HG02571 (cell line): Measurements from ENCODE around the gene INSIG2.

Source experiments
- ATAC-seq: cut with Tn5 transposase; IDR thresholded peaks from one replicate; pipeline ENCODE4 v1.9.1; 2021; ENCODE audit warnings: mild to moderate bottlenecking, moderate library complexity; ENCODE audit not compliant: unreplicated experiment

INSIG2 gene

GRCh38 chr2:118098307-118099030 is 10.2 kb downstream of the INSIG2 start:
- ATAC-seq, result no peak

GRCh38 chr2:118102433-118103082 is 14.3 kb downstream of the INSIG2 start:
- no peak for ATAC-seq

- peak; percentile 97 for ATAC-seq
Observed at GRCh38 chr2:118103951-118104940, 16.0 kb downstream of the INSIG2 start.

DNA sequence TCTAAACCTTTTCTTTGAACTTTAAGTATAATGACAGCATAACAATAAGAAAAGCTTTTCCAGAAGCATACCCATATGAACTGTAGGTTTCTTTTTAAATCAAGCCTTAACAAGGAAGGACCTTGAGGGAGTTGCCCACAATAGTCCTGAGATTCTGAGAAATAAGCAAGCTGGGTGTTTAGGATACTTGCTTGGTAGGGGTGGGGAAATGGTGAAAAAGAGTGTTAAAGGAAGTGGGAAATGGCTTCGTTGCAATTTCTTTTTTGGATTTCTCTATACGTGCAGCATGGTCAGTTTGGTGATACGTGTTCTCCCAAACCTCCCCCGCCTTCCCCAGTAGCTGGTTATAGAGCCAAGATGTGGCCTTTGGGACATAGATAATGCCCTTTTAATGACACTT is 17.2 kb downstream of the INSIG2 start:
- no peak for ATAC-seq

- no peak for ATAC-seq
Observed at GRCh38 chr2:118106926-118107325, 18.7 kb downstream of the INSIG2 start.

DNA sequence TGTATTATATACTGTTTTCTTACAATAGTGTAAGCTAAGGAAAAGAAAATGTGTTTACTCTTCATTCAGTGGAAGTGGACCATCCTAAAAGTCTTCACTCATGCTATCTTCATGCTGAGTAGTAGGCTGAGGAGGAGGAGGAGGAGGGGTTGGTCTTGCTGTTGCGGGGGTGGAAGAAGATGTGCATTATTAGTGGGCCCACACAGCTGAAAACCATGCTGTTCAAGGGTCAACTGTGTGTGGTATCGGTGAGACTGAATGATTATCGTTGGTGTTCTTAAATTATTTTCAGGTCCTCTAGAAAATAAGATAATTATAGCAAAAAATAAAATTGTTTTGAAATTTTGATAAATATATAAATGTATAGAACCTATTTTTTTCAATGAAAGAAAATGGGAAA is 22.0 kb downstream of the INSIG2 start:
- no peak for ATAC-seq

- ATAC-seq, result no peak
Observed at GRCh38 chr2:118110991-118111390, 22.7 kb downstream of the INSIG2 start.

- ATAC-seq, result no peak
Observed at GRCh38 chr2:118112771-118113334, 24.6 kb downstream of the INSIG2 start.

DNA sequence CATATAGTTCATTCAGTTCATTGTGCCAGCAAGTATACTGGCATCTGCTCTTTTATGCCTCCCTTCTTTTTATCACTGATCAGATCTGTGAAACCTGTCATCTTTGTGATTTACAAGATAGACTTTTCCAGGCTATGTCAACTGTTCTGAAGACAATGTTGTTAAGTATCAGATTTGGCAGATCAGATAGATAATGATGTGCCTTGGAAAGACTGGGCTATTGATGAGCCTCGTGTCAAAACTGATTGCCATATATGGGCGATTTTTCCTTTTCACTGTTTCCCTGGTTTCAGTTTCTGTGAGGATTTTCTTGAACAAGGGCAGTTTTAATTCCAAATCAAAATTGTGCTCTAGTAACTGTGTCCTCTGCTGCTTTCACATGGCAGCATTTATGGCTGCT is 26.6 kb downstream of the INSIG2 start:
- no peak for ATAC-seq

DNA sequence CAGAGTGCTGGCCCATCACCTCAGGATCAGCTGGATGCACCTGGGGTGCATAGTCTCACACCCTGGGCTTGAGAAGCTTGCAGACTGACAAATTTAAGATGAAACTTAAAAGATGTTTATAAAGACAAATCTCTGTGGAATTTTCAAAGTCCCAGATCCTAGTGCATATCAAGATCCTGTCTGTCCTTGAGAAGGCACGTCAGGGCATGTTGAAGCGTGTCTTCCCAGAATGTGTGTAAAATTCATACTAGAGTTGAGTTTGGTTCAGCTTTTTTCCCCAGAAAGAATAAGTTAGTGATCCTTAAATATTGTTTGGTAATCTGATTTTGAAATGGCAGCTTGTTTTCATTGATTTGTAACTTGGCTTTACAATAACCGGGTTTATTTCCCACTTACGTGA is 27.5 kb downstream of the INSIG2 start:
- ATAC-seq, result no peak

DNA sequence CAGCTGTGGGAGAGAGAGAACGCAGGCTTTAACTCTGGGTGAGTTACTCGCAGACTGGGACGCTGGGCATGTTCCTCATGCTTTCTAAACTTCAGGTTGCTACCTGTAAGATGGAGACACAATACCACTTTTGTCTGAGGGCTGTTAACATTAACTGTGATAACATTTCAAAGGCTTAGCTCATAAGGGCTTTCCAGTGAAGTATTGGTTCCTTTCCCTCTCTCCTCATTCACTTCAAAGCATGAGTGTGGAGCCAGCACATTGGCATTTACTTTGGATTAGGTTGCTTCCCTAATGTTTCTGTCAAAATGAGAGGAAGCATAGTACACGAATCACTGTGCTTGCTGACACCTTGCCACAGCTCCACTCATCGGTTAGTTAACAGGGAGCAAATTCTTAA is 30.2 kb downstream of the INSIG2 start:
- ATAC-seq, result no peak

DNA sequence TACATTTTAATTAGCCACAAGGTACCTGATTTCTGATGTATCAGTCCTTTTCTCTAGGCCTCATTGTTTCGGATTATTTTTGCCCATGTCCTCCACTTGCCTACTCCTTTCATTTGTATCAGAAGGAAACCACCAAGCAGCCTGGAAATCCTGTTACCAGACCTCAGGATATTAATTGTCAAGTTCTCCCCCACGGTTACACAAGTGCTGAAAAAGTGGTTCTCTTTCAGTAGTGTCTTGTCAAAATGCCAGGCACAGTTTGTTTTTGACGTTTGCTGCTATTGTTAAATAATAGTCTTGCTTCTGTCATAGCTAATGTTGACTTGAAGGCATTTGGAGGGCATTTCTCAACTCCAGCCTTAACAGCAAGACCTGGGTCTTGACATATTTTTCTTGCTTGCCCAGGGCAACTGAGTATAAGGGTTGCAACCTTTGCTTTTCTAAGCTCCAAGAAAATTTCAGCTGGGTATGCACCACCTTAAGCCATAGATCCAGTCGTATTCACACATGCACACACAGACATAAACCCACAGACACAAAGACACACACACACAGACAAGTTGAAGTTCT is 31.0 kb downstream of the INSIG2 start:
- no peak for ATAC-seq

DNA sequence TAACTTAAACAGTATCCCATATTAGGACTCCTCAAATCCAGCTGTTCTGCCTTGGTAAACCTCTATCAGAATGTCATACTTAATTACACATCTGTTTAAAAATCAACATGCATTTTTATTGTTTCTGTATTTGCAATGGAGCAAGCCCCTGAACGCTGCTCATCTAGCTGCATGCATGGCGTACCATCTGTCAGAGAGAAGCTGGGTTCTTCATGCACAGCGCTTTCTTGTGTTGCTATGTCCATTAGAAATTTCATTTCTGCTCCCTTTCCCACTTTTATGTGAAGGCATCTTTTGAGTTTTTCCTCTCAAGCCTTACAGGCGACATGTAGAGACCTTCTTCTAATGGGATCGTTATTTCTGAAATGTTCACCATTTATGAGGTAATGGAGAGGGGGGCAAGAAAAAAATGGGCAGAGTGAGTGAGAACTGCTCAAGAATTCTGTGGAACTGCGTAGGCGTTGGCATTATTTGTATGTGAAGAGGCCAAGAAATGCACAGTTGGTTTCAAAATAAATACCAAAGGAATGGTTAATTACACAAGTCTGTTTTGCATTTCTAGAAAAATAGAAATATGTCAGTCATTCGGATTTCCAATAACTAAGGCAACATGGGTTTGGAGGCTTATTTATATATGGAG is 31.6 kb downstream of the INSIG2 start:
- ATAC-seq, result no peak

GRCh38 chr2:118120401-118120780 is 32.1 kb downstream of the INSIG2 start:
- no peak for ATAC-seq

DNA sequence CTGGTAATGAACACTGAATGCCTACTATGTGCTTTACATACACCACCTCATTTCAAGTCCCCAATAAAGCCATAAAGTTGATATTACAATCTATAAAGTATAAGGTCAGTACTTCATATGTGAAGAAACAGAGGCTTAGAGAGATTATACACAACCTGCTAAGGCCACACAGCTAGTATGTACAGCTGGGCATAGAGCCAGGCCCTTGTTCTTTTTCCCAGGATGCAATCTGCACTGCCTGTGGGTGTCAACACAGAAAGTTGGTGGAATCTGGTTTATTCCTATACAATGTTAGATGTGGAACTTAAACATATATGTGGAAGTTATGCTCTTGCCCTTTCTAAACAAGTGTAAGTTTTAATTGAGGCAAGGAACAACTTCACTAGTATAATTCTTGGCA is 32.8 kb downstream of the INSIG2 start:
- no peak for ATAC-seq

DNA sequence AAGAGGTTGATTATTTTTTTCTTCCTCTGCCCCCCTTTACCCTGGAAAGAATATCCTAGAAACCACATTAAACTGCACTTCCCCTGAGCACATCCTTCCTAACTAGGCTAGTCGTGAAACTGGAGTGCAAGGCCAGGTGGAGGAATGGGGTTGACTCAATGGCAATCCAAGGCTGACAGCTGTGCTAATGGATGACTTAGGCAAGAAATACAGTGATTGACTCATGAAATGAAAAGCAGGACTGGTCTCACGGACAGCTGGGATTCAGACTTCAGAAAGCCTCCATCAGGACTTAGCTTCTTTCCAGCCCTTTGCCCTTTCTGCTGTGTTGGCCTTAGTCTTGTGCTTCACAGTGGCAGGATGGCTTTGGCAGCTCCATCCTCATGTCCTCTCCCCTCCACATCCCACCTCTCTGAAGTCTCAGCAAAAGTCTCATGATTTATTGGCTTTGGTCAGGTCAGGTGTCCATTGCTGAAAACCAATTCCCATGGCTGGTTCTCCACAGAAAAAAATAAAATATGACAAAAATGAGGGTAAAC is 33.8 kb downstream of the INSIG2 start:
- no peak for ATAC-seq

DNA sequence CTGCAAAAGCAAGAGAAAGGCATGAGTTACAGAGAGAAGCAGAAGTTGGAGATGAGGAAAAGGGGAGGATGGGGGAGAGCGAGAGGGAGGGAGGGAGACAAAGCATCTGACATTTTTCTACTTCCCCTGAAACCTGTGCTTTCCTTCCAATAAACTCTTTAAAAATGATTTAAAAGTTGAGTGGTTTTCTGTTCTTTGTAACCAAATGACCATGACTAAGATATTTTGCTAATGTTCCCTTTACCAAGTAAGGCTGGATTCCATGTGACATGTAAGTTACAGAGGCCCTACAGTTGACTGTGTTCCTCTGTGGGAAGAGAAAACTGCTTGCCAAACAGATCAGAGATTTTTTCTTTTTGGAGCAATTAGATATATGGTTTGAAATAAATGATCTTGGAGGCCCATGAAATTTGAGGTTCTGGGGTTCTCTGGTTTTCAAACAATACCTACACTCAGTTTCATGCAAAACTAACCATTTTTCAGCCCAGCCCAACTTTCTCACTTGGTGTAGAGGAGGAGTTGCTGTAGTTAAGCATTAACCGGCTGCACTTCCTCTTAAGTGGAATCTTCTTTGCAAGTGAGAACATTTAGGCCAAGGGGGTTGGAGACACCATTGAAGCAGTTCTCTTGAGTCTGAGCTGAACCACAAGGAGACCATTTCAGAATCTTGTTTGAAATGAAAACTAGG is 34.5 kb downstream of the INSIG2 start:
- peak; percentile 91 for ATAC-seq

DNA sequence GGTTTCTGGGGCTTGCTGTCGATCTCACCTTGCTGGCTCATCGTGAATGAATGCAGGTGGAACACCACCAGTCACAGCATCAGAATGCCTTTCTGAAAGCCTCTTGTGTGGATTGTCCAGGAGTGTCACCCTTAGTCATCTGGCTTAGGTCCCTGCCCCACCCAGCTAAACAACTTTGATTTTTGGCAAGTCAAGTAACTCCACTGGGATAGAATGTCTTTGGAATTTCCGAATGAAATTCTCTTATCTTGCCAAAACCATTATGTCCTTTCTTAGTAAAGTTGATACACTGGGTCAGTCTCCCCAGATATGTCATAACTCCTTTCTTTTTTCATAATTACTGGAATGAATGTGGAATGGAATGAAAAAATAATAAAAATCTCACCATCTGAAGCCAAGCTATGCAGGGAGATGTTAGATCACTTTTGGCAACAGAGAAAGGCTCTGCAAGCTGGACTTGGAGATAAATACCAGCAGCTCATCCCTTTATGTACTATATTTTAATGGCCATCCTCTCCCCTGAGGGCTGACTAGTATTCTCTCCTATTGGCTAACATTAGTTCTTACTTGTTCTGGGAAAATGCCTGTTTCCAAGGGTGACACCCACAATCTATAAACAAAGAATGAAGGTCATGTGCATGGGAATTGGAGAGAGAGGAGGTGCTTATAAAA is 35.4 kb downstream of the INSIG2 start:
- ATAC-seq, result no peak

DNA sequence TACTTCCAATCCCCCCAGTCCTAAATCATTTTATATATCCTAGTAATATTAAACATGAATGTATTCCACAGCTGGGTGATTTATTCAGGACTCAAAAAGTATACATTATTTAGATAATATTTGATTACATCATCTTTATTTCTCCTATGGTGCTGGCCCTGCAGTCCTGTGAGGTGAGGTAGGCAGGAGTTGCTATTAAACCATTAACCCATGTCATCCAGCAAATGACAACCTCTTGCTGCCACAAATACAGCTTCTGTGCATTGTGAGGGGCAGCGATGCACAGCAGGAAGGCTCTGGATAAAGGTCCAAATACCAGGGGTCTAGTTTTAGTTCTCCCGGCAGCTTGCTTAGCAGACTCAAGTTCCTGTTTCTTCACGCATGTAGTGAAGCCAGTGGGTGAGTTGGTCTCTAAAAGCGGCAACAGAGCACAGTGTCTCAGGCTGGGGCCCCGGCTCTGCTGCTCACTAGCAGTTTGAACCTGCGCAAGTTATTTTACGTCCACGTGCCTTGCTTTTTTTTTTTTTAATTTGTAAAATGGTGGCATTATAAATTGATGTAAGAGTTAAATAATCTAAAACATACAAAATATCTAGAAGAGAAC is 36.1 kb downstream of the INSIG2 start:
- ATAC-seq, result no peak
